Fibroblast of mammary gland (primary cell): Measurements from ENCODE around the gene PALLD.
A peak's percentile ranks its signal among the peaks of the same experiment; 100 is the strongest.

Source experiments
- DNase-seq: peaks from one replicate; pipeline ENCODE4 v3.0.0-alpha.2; 2010; ENCODE audit warnings: low read depth
- H3K4me3 ChIP-seq: 2 replicates; pipeline ENCODE4 v1.5.1; 2011; ENCODE audit warnings: low read depth, mild to moderate bottlenecking, low read length, moderate library complexity; ENCODE audit not compliant: control insufficient read depth
- TF ChIP-seq, protein P1 (sequence below): conservative IDR thresholded peaks from 2 replicates; pipeline ENCODE4 v1.5.1; 2011; ENCODE audit warnings: low read depth, low read length, inconsistent platforms; ENCODE audit not compliant: control insufficient read depth, insufficient read depth

The PALLD gene

GRCh38 chr4:168859100-168859499 lies 362.2 kb downstream of the PALLD start:
- no peak overlapping the region for H3K4me3 ChIP-seq
- TF ChIP-seq, protein P1, sequence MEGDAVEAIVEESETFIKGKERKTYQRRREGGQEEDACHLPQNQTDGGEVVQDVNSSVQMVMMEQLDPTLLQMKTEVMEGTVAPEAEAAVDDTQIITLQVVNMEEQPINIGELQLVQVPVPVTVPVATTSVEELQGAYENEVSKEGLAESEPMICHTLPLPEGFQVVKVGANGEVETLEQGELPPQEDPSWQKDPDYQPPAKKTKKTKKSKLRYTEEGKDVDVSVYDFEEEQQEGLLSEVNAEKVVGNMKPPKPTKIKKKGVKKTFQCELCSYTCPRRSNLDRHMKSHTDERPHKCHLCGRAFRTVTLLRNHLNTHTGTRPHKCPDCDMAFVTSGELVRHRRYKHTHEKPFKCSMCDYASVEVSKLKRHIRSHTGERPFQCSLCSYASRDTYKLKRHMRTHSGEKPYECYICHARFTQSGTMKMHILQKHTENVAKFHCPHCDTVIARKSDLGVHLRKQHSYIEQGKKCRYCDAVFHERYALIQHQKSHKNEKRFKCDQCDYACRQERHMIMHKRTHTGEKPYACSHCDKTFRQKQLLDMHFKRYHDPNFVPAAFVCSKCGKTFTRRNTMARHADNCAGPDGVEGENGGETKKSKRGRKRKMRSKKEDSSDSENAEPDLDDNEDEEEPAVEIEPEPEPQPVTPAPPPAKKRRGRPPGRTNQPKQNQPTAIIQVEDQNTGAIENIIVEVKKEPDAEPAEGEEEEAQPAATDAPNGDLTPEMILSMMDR, result no peak
- no peak for DNase-seq

GRCh38 chr4:168859888-168860694 lies 363.2 kb downstream of the PALLD start:
- H3K4me3 ChIP-seq, result no peak overlapping the region
- TF ChIP-seq, protein P1, result no peak
- DNase-seq, result peak; percentile 59

DNA sequence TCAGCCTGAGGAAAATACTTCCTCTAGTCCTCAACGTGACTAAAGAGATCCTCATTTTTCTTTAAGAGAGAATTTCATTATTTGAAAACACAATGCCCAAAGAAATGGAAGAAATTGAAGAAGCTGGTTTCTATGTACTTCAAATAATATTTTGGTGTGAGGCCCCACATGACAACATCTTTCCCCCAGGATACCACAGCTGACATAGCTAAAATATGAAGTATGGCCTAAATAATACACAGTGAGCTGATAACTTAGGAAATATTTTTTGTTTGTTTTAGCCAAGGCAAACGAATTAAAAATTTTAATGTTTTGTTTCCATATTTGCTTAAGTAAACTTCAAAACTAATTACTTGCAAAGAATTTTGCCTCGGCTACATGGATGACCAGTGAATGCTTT lies 364.0 kb downstream of the PALLD start:
- TF ChIP-seq, protein P1, result no peak
- H3K4me3 ChIP-seq, result no peak overlapping the region
- no peak for DNase-seq

DNA sequence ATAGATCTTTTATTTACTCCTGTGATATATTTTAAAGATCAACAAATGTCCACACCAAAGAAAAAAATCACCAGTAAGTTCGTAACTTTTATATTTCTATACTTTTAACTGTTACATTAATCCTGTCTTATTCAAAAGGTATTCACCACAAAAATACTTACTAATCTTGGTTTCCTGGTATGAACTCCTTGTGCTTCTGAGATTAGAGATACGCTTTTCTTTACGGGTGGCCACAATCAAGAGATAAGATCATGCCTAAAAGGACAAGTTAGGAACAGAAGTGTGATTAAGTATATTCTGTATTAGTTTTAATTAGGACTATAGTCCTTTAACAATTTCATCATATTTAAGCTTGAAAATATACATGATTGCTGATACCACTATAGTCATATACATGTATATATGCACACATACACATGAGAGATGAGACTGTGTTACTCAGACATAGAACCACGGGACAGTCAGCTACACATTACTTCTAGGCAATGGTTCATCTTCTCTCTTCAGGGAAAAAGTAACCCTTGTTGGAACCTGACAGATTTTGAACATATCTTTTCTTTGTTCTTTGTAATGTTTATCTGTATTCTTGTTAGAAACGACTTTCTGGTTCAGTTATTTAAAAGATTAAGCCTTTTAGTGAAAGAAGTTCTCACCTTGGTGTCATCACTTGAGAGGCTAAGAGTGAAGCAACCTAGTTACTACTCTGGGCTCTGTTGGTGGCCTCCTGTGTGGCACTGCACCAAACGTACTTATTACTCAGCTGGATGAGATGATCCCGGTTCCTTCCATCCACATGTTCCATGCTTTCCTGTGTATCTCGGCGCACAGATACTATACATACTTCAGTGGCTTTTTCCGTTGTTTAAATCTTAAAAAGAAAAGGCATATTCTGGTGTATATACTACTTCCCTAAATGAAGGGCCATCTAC lies 367.1 kb downstream of the PALLD start:
- TF ChIP-seq, protein P1, result no peak
- H3K4me3 ChIP-seq, result no peak overlapping the region
- DNase-seq, result peak; percentile 58

DNA sequence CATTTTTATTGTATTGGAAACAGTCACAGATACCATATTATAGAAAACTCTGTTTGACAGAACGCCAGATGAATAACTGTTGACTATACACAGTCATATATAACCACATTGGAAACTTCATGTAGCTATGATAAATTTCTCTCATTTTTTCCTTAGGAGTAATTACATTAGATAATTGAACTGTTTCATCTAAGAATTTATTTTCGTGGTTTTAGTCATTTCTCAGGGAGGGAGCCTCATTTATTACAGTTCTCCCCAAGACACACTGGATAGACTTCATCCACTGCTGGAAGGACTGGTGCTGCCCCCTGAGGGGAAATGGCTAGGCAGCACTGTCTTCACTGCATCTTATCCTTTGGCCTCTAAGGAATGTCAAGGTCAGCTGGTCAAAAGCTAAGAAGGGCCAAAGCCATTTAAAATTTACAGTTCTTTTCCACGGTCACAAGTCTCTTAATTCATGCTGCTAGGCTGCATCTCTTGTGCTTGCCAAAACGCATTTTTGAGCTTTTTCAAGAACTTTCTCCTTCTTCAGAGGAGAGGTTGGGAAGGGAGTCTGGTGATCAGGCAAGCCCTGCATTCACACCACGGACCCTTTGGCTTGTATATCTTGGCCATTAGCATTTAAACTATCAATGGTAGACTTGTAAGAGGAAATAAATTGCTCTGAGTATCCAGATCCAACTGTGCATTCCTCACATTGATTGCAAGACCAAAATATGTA lies 368.1 kb downstream of the PALLD start:
- peak; percentile 76 for DNase-seq
- no peak overlapping the region for H3K4me3 ChIP-seq
- TF ChIP-seq, protein P1, result peak; percentile 56

DNA sequence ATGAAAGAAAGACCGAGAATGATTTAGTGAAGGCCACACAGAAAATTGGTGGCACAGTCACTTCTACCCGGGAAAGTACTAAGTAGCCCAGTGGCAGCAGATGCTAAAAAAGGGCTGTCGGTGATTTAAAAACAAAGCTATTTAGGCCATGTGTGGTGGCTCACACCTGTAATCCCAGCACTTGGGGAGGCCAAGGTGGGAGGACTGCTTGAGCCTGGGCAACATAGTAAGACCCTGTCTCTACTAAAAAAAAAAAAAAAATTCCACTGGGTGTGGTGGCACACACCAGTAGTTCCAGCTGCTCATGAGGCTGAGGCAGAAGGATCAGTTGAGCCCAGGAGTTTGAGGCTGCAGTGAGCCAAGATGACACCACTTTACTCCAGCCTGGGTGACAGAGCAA lies 369.0 kb downstream of the PALLD start:
- TF ChIP-seq, protein P1, result no peak
- DNase-seq, result no peak
- H3K4me3 ChIP-seq, result no peak overlapping the region
